ENCODE data around the gene GSG1. TPM values are rescaled to one million over a fixed set of nuclear protein-coding genes. Genes with fewer than 3 reads are reported as not detected.

The GSG1 gene
- total RNA-seq, 3 donors from 2014 or later = not detected

GRCh38 chr12:13091832-13092231, 11.6 kb downstream of the GSG1 start:
- ATAC-seq (no peak), DNase-seq (no peak)
- intact Hi-C loops (cut with DNase I, micrococcal nuclease) = loop anchor here in 1 of 2 donors (10.0 kb wide), 1 partner anchor 113 kb away; no protein-coding TSS in a partner anchor
- no peak for TF ChIP-seq CTCF (IDR thresholded peaks at IDR 0.05)
- Histone ChIP-seq H3K9me3 (no peaks in the 10 kb centered on the region), H3K36me3 (ENCODE audit: low read depth) (no peaks in the 10 kb centered on the region), H3K4me1 (ENCODE audit: low read depth) (no peaks in the 10 kb centered on the region), H3K4me3 (no peak overlapping the region)

GRCh38 chr12:13090054-13090453, 13.4 kb downstream of the GSG1 start:
- no peak for ATAC-seq
- H3K4me1 ChIP-seq (ENCODE audit: low read depth) = no peaks in the 10 kb centered on the region
- intact Hi-C loops (cut with DNase I, micrococcal nuclease) = loop anchor here in 1 of 2 donors (10.0 kb wide), 1 partner anchor 115 kb away; no protein-coding TSS in a partner anchor
- no peak for TF ChIP-seq CTCF (IDR thresholded peaks at IDR 0.05)
- no peak overlapping the region for H3K4me3 ChIP-seq
- H3K9me3 ChIP-seq = no peaks in the 10 kb centered on the region
- no peaks in the 10 kb centered on the region for H3K36me3 ChIP-seq (ENCODE audit: low read depth)
- DNase-seq = no peak

GRCh38 chr12:13088496-13088895, 15.0 kb downstream of the GSG1 start:
- no peak for TF ChIP-seq CTCF (IDR thresholded peaks at IDR 0.05)
- DNase-seq (no peak), ATAC-seq (no peak)
- H3K4me3 ChIP-seq = no peak overlapping the region
- H3K9me3 ChIP-seq = no peaks in the 10 kb centered on the region
- H3K4me1 ChIP-seq (ENCODE audit: low read depth) = no peaks in the 10 kb centered on the region
- intact Hi-C loops (cut with DNase I, micrococcal nuclease) = no loop called here
- no peaks in the 10 kb centered on the region for H3K36me3 ChIP-seq (ENCODE audit: low read depth)

GRCh38 chr12:13087766-13088165, 15.7 kb downstream of the GSG1 start:
- intact Hi-C loops (cut with DNase I, micrococcal nuclease) = no loop called here
- DNase-seq = no peak
- no peak for TF ChIP-seq CTCF (IDR thresholded peaks at IDR 0.05)

GRCh38 chr12:13085968-13086686, 17.3 kb downstream of the GSG1 start:
- Histone ChIP-seq H3K4me3 (no peak overlapping the region), H3K9me3 (no peaks in the 10 kb centered on the region), H3K36me3 (ENCODE audit: low read depth) (no peaks in the 10 kb centered on the region), H3K4me1 (ENCODE audit: low read depth) (no peaks in the 10 kb centered on the region)
- DNase-seq (no peak), ATAC-seq (no peak)
- intact Hi-C loops (cut with DNase I, micrococcal nuclease) = no loop called here
- no peak for TF ChIP-seq CTCF (IDR thresholded peaks at IDR 0.05)

More at GRCh38 chr12:13087766-13088165, 15.7 kb downstream of the GSG1 start:
- ATAC-seq = no peak
- Histone ChIP-seq H3K36me3 (ENCODE audit: low read depth) (no peaks in the 10 kb centered on the region), H3K9me3 (no peaks in the 10 kb centered on the region), H3K4me3 (no peak overlapping the region), H3K4me1 (ENCODE audit: low read depth) (no peaks in the 10 kb centered on the region)
